RWPE1 (cell line): Measurements from ENCODE around the gene LONP1.
A peak's percentile ranks its signal among the peaks of the same experiment; 100 is the strongest.

Source experiments
- CTCF ChIA-PET: fragments of 350-600 bp; sonication (Branson Sonifier 250); formaldehyde crosslinking; extraction: SDS; loops from one replicate; lab custom pipeline; 2021; lab: Yijun Ruan, JAX
- POLR2A ChIA-PET: fragments of 400-600 bp; formaldehyde crosslinking; extraction: SDS; loops from one replicate; lab custom pipeline; 2020; ENCODE audit warnings: antibody characterized with exemption; ENCODE audit not compliant: low non-redundant PET; lab: Yijun Ruan, JAX
- DNase-seq: peaks from one replicate; pipeline ENCODE4 v3.0.0; 2012; ENCODE audit warnings: low spot score
- H3K27ac ChIP-seq: fragments of 450-650 bp; 2 replicates; pipeline ENCODE4 v1.5.1; 2017
- TF ChIP-seq, protein P1 (sequence below): fragments of 450-650 bp; conservative IDR thresholded peaks from 2 replicates; pipeline ENCODE4 v1.5.1; 2017; ENCODE audit warnings: low read depth, mild to moderate bottlenecking

The LONP1 gene

DNA sequence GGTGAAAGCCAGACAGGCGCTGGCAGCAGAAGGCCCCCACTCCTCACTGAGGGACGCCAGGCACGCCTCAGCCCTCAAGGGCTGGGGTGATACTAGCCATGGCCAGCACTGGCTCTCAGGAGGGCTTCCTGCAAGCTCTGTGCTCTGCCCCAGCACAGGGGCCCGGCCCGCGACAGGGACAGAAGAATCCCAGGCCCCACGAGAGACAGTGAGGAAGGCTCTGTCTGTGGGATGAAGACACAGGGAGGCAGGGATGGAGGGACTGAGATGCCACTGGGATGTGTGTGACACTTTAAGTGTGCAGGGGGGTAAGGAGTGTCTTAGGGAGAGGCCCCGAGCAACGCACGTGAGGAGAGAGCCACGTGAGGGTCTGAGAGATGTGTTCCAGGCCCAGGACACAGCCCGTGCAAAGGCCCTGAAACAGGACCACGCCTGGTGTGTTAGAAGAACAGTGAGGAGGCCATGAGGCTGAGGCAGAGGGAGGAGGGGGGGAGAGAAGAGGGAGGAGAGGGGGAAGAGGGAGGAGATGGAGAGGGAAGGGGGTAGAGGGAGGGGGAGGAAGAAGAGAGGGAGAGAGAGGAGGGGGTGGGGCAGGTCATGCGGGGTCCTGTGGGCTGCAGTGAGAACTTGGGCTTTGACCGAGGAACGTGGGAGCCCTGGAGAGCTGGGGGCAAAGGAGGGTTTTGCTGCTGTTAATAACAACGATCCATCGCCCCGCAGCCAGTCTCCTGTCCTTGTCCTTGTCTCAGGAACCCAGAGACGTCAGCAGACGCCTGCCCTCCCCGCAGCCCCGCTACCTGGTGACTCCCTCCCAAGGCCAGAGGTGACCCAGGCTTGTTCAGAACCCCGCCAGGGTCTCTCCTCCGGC is 22.7 kb downstream of the LONP1 start:
- H3K27ac ChIP-seq, result peak overlapping the region; percentile 68
- DNase-seq, result no peak
- CTCF ChIA-PET, result no interaction called here
- TF ChIP-seq, protein P1, sequence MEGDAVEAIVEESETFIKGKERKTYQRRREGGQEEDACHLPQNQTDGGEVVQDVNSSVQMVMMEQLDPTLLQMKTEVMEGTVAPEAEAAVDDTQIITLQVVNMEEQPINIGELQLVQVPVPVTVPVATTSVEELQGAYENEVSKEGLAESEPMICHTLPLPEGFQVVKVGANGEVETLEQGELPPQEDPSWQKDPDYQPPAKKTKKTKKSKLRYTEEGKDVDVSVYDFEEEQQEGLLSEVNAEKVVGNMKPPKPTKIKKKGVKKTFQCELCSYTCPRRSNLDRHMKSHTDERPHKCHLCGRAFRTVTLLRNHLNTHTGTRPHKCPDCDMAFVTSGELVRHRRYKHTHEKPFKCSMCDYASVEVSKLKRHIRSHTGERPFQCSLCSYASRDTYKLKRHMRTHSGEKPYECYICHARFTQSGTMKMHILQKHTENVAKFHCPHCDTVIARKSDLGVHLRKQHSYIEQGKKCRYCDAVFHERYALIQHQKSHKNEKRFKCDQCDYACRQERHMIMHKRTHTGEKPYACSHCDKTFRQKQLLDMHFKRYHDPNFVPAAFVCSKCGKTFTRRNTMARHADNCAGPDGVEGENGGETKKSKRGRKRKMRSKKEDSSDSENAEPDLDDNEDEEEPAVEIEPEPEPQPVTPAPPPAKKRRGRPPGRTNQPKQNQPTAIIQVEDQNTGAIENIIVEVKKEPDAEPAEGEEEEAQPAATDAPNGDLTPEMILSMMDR, result no peak
- POLR2A ChIA-PET, result interaction anchor here (0.5 kb wide), 1 partner anchor 95 kb away, joined by 4 read pairs; no protein-coding TSS in a partner anchor

DNA sequence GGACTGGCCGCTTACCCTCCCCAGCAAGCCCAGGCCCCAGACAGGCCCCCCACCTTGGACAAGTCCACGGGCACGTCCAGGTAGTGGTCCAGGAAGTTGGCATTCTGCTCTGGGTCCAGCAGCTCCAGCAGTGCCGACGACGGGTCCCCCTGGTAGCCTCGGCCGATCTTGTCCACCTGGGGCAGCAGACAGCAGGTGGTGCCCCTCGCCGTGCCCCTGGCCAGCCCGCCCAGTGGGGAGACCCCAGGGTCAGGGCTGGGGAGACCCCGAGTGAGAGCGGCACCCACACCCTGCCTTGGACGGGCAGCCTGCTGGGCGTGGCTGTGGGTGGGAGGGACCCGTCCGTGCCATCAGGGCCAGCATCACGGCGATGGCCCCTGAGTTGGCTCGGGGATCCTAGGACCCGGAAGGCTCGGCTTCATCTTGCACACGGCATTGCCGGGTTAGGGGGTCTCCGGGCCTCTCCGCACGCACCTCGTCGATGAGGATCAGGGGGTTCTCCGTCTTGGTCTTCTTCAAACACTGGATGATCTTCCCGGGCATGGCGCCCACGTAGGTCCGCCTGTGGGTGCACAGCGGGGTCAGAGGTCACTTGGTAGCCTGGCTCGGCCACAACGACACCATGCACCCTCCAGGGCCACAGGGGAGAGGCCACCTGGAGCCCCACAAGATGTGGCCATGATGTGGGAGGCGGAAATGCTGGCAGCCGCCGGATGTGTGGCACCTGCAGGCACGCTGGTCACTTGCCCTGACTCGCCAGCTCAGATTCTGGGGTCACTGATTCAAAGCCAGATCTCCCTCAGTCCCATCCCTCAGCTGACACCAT is 23.5 kb downstream of the LONP1 start:
- no peak for DNase-seq
- CTCF ChIA-PET, result no interaction called here
- TF ChIP-seq, protein P1, result no peak
- peak overlapping the region; percentile 68 for H3K27ac ChIP-seq
- POLR2A ChIA-PET, result no interaction called here

DNA sequence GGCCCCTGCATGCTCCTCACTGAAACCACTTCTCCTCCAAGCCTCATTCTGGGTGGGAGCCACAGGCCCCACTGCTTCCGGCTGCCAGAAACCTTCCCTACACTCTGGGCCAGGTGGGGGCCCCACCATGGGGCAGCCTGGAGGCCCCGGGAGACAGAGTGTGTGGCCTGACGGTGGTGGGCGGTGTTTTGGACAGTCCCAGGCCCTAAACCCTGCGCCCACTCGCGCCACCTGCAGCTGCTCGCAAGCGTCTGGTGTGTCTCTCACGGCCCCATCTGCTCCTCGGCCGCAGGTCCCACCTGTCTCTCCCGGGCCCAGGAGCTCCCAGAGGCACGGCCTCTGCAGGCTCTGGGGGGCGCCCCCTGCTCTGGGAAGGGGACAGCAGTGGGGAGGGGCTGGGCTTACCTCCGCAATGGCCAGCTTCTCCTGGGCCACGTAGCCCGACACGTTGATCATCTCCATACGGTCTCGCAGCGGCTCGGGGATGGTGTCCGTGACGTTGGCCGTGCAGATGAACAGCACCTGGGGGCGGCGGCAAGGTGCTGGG is 24.2 kb downstream of the LONP1 start:
- DNase-seq, result no peak
- peak overlapping the region; percentile 68 for H3K27ac ChIP-seq
- ChIA-PET POLR2A (no interaction called here), CTCF (no interaction called here)
- TF ChIP-seq, protein P1, result no peak

DNA sequence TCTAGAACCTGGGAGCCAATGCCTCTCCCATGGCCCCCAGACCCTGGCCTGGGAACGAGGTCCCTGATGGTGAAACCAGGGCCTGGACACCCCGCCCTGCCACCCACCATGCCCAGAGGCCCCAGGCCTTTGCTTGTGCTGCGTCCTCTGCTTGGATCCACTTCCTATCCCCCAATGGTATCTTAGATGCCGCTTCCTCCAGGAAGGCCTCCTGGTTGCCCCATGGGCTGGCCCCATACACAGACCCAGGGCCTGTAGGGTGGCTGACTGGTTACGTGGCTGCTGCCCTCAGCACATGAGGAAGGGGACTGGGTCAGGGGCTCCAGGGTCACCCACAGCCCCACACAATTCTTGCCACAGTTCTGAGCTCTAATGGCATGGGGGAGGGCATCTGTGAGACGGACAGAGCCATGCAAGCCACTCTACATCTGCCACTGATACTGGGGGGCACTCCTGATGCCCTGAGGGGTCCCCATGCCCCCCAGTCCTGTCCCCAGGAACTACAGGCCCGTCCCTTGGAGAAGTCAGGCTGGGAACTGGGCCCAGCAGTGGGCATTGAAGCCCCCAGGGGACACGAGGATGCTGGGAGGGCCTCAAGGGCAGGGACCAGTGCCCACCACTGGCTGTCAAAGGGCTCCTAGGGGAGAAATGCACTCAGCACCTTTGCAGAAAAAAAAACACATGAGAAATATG is 24.8 kb downstream of the LONP1 start:
- DNase-seq, result no peak
- ChIA-PET CTCF (no interaction called here), POLR2A (no interaction called here)
- peak overlapping the region; percentile 68 for H3K27ac ChIP-seq
- TF ChIP-seq, protein P1, result no peak

DNA sequence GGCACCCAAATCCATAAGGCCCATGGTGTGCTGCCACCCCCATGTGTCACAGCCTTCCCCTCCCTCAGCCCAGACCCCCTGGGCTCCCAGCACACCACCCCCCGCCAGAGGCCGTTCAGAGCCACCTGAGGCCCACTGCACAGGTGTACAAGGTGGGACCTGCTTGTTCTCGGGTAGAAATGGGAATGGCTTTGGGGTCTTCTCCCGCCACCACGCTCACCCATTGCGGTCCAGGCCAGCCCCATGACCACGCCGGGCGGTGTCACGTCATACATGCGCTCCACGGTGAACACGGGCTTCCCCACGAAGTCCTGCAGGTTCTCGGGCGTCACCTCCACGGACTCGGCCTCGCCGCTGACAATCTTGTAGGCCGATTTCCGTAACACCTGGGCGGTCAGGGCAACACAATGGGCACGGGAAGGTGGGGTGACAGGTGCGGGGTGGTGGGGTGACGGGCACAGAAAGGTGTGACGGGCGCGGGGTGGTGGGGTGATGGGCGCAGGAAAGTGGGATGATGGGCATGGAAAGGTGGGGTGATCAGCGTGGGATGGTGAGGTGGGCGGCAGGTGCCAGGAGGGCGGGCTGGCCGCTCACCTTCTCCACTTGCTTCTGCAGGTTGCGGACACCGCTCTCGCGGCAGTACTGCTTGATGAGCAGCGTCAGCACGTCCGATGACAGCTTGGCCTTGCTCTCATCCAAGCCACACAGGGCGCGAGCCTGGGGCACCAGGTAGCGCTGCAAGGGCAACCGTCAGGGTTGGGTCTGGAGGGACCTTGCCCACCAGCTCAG is 25.6 kb downstream of the LONP1 start:
- no peak for DNase-seq
- TF ChIP-seq, protein P1, result no peak
- H3K27ac ChIP-seq, result peak overlapping the region; percentile 94
- ChIA-PET CTCF (no interaction called here), POLR2A (no interaction called here)
